CD14-positive monocyte (primary cell): Measurements from ENCODE around the gene MEPCE. TPM values are rescaled to one million over a fixed set of nuclear protein-coding genes. Genes with fewer than 3 reads are reported as not detected.

Source experiments
- DNase-seq, 3 donors: peaks; one replicate each; pipeline ENCODE4 v3.0.0-alpha.2; 2011 to 2022
- H2AFZ ChIP-seq: 2 replicates; pipeline ENCODE4 v1.6.0; 2012; ENCODE audit warnings: mild to moderate bottlenecking, low read depth, low read length, inconsistent platforms; ENCODE audit not compliant: insufficient read depth, poor library complexity, severe bottlenecking
- H3K27ac ChIP-seq, 2 donors: 1 replicate in 1 of 2; 2 replicates in 1 of 2; pipeline ENCODE4 v1.5.1; 2012 to 2013; ENCODE audit warnings: low read length in 2 of 2, control low read depth in 1 of 2, inconsistent platforms in 1 of 2, low read depth in 1 of 2, mild to moderate bottlenecking in 1 of 2
- H3K27me3 ChIP-seq, 2 donors: one replicate each; pipeline versions ENCODE4 v1.6.0 to v1.6.1; 2011 to 2013; ENCODE audit warnings: low read length in 2 of 2; ENCODE audit not compliant: control insufficient read depth in 2 of 2, insufficient read depth in 2 of 2
- H3K36me3 ChIP-seq, 2 donors: replicated peaks in 1 of 2; 1 replicate in 1 of 2; 2 replicates in 1 of 2; pipeline versions ENCODE4 v1.5.1 to v1.6.1; 2012 to 2013; ENCODE audit warnings: low read length in 2 of 2, control low read depth in 1 of 2, inconsistent platforms in 1 of 2, mild to moderate bottlenecking in 1 of 2; ENCODE audit not compliant: insufficient read depth in 2 of 2, control insufficient read depth in 1 of 2
- H3K4me1 ChIP-seq, 2 donors: 1 replicate in 1 of 2; 2 replicates in 1 of 2; pipeline versions ENCODE4 v1.5.1 to v1.6.1; 2012 to 2013; ENCODE audit warnings: low read length in 2 of 2, control low read depth in 1 of 2, inconsistent platforms in 1 of 2, mild to moderate bottlenecking in 1 of 2, moderate library complexity in 1 of 2; ENCODE audit not compliant: insufficient read depth in 2 of 2, control insufficient read depth in 1 of 2
- H3K4me2 ChIP-seq: replicated peaks from 2 replicates; pipeline ENCODE3; 2012; ENCODE audit warnings: low read length, moderate library complexity, mild to moderate bottlenecking; ENCODE audit not compliant: poor library complexity, severe bottlenecking; ENCODE audit errors: extremely low read depth
- H3K4me3 ChIP-seq, 3 experiments: fragments of 200-600 bp in 1 of 3; sonication (generic) in 1 of 3; replicated peaks in 1 of 3; 1 replicate in 2 of 3; 2 replicates in 1 of 3; pipeline ENCODE4 v1.5.1; 2011 to 2013; ENCODE audit warnings: low read length in 3 of 3, mild to moderate bottlenecking in 3 of 3, control low read depth in 2 of 3, low read depth in 2 of 3, inconsistent platforms in 1 of 3, moderate library complexity in 1 of 3
- H3K79me2 ChIP-seq: 2 replicates; pipeline ENCODE4 v1.6.0; 2012; ENCODE audit warnings: mild to moderate bottlenecking, control low read depth, inconsistent platforms, low read length, moderate library complexity; ENCODE audit not compliant: insufficient read depth
- H3K9ac ChIP-seq: 2 replicates; pipeline ENCODE4 v1.6.0; 2017; ENCODE audit warnings: low read length, mild to moderate bottlenecking; ENCODE audit not compliant: insufficient read depth, poor library complexity, severe bottlenecking
- H3K9me3 ChIP-seq, 2 donors: replicated peaks in 1 of 2; 1 replicate in 1 of 2; 2 replicates in 1 of 2; pipeline versions ENCODE4 v1.5.1 to v1.6.1; 2012 to 2013; ENCODE audit warnings: low read length in 2 of 2, control low read depth in 1 of 2; ENCODE audit not compliant: control insufficient read depth in 1 of 2, insufficient read depth in 1 of 2
- H4K20me1 ChIP-seq: 2 replicates; pipeline ENCODE4 v1.6.0; 2012; ENCODE audit warnings: mild to moderate bottlenecking, low read length, control low read depth, moderate library complexity; ENCODE audit not compliant: insufficient read depth
- H3K27ac Mint-ChIP-seq, 7 donors: one replicate each; pipeline ENCODE4 v1.8.0; 2020; ENCODE audit warnings: mild to moderate bottlenecking in 7 of 7, mixed read lengths in 7 of 7, moderate library complexity in 6 of 7, inconsistent platforms in 2 of 7
- H3K27me3 Mint-ChIP-seq, 3 donors: one replicate each; pipeline ENCODE4 v1.8.0; 2021 to 2022; ENCODE audit warnings: low read depth in 3 of 3, mild to moderate bottlenecking in 3 of 3, mixed read lengths in 3 of 3, moderate library complexity in 3 of 3, inconsistent platforms in 1 of 3
- H3K36me3 Mint-ChIP-seq, 2 donors: one replicate each; pipeline ENCODE4 v1.8.0; 2020; ENCODE audit warnings: mixed read lengths in 2 of 2, inconsistent platforms in 1 of 2, mild to moderate bottlenecking in 1 of 2
- H3K4me1 Mint-ChIP-seq: one replicate; pipeline ENCODE4 v1.8.0; 2020; ENCODE audit warnings: mild to moderate bottlenecking, mixed read lengths
- H3K4me3 Mint-ChIP-seq, 2 donors: one replicate each; pipeline ENCODE4 v1.8.0; 2020; ENCODE audit warnings: mild to moderate bottlenecking in 2 of 2, mixed read lengths in 2 of 2, moderate library complexity in 1 of 2
- H3K9me3 Mint-ChIP-seq, 7 donors: one replicate each; pipeline ENCODE4 v1.8.0; 2020 to 2022; ENCODE audit warnings: mixed read lengths in 7 of 7, mild to moderate bottlenecking in 6 of 7, moderate library complexity in 6 of 7, inconsistent platforms in 2 of 7
- CTCF ChIP-seq: fragments of 200-600 bp; IDR thresholded peaks from one replicate; pipeline ENCODE4 v1.8.0; 2022; ENCODE audit warnings: antibody characterized with exemption, mild to moderate bottlenecking
- WGBS: methylation state at CpG from one replicate; pipeline ENCODE4 v1.1.5; 2013; ENCODE audit warnings: missing lambda C conversion rate; ENCODE audit not compliant: insufficient coverage; 5-methylcytosine and 5-hydroxymethylcytosine counted together
- intact Hi-C, 2 donors: fragments of 100-400 bp; cut with micrococcal nuclease; formaldehyde crosslinking; loops; one replicate each; pipeline versions ENCODE4 v1.15.0 to v1.15.1; 2023
- polyA plus RNA-seq, 3 donors: library from polyadenylated mRNA; depleted of rRNA in 1 of 3; unstranded in 2 of 3; stranded (reverse) in 1 of 3; fragments of 300-500 nt in 2 of 3; fragments of >200 nt in 1 of 3; fragmentation: Illumina TruSeq in 2 of 3; gene quantifications; 1 replicate in 2 of 3; 2 replicates in 1 of 3; pipeline ENCODE4 v1.2.3, GENCODE V29; 2012 to 2021

The MEPCE gene
- polyA plus RNA-seq, 3 donors = 2.9 to 43.2 (median 3.3) TPM

GRCh38 chr7:100481466-100481865 lies 51.8 kb downstream of the MEPCE start:
- Histone ChIP-seq H3K79me2 (peaks cover 29% of the 10 kb centered on the region), H3K9me3 (no peaks in the 10 kb centered on the region), H3K9ac (no peak overlapping the region), H3K36me3 (no peaks in the 10 kb centered on the region), H3K4me1 (peaks cover 24 to 40% of the 10 kb centered on the region in 2 donors), H4K20me1 (peaks cover 30% of the 10 kb centered on the region), H3K27me3 (peaks cover 0 to 6% of the 10 kb centered on the region in 2 donors), H3K4me2 (no peak overlapping the region), H3K4me3 (no peak overlapping the region), H3K27ac (no peak overlapping the region), H2AFZ (no peak overlapping the region)
- 100% methylated on average over 1 of the region's 1 CpG for WGBS
- H3K27ac Mint-ChIP-seq = peak overlapping the region in 1 of 7 donors; percentile 28
- no peak for DNase-seq
- peaks cover 19% of the 10 kb centered on the region for H3K4me1 Mint-ChIP-seq
- H3K36me3 Mint-ChIP-seq = peaks cover 3 to 10% of the 10 kb centered on the region in 2 donors
- peaks cover 12 to 21% (median 16%) of the 10 kb centered on the region in 3 donors for H3K27me3 Mint-ChIP-seq
- intact Hi-C loops = no loop called here
- no peak for TF ChIP-seq CTCF
- H3K9me3 Mint-ChIP-seq = peaks cover 0 to 2% (median 0%) of the 10 kb centered on the region in 7 donors
- no peak overlapping the region for H3K4me3 Mint-ChIP-seq

- Mint-ChIP-seq H3K4me3 (peak overlapping the region; percentile 75 to 87), H3K27ac (peak overlapping the region in 2 of 7 donors; percentile 46 to 69)
- intact Hi-C loops = loop anchor here in 1 of 2 donors (2.0 kb wide), 1 partner anchor 14 kb away; no protein-coding TSS in a partner anchor
Measured at GRCh38 chr7:100482728-100483089, 53.1 kb downstream of the MEPCE start.

More at GRCh38 chr7:100482728-100483089, 53.1 kb downstream of the MEPCE start:
- DNase-seq = no peak
- Histone ChIP-seq H3K9ac (peak overlapping the region; percentile 40), H3K4me1 (peaks cover 12 to 28% of the 10 kb centered on the region in 2 donors), H3K36me3 (no peaks in the 10 kb centered on the region), H4K20me1 (peaks cover 17% of the 10 kb centered on the region), H3K27ac (no peak overlapping the region), H3K9me3 (no peaks in the 10 kb centered on the region), H2AFZ (peak overlapping the region; percentile 81), H3K4me2 (peak overlapping the region; percentile 93), H3K27me3 (peaks cover 0 to 6% of the 10 kb centered on the region in 2 donors), H3K4me3 (peak overlapping the region; percentile 37 to 77 (median 43)), H3K79me2 (peaks cover 17% of the 10 kb centered on the region)
- H3K4me1 Mint-ChIP-seq = peaks cover 12% of the 10 kb centered on the region
- H3K9me3 Mint-ChIP-seq = peaks cover 0 to 2% (median 0%) of the 10 kb centered on the region in 7 donors
- no peak for TF ChIP-seq CTCF
- WGBS = 74% methylated on average over 7 of the region's 14 CpGs
- peaks cover 0 to 3% of the 10 kb centered on the region in 2 donors for H3K36me3 Mint-ChIP-seq
- peaks cover 12 to 19% (median 16%) of the 10 kb centered on the region in 3 donors for H3K27me3 Mint-ChIP-seq
